HEK293 (cell line): ENCODE results near the gene ACP7.

Experiments used
- GFI1B ChIP-seq: fragments of 450-650 bp; formaldehyde crosslinking; IDR thresholded peaks from 2 replicates; pipeline ENCODE4 v1.5.1; 2016; ENCODE audit warnings: missing biosample characterization, missing genetic modification characterization
- MEIS1 ChIP-seq: sonication (generic); formaldehyde crosslinking; IDR thresholded peaks from 2 replicates; pipeline ENCODE4 v1.8.1; 2022; ENCODE audit warnings: missing genetic modification reagents, mild to moderate bottlenecking, borderline replicate concordance
- MZF1 ChIP-seq: fragments of 450-650 bp; formaldehyde crosslinking; IDR thresholded peaks from 2 replicates; pipeline ENCODE4 v1.5.1; 2017; ENCODE audit warnings: missing biosample characterization, missing genetic modification characterization, borderline replicate concordance
- SALL2 ChIP-seq: fragments of 450-650 bp; formaldehyde crosslinking; IDR thresholded peaks from 2 replicates; pipeline ENCODE4 v1.5.0; 2017; ENCODE audit warnings: missing biosample characterization, mild to moderate bottlenecking, missing genetic modification characterization, borderline replicate concordance
- SCRT2 ChIP-seq: fragments of 450-650 bp; formaldehyde crosslinking; IDR thresholded peaks from 2 replicates; pipeline ENCODE4 v1.5.1; 2016; ENCODE audit warnings: missing biosample characterization, missing genetic modification characterization
- ZBTB17 ChIP-seq: fragments of 450-650 bp; formaldehyde crosslinking; IDR thresholded peaks from 2 replicates; pipeline ENCODE4 v1.5.1; 2016; ENCODE audit warnings: missing biosample characterization, missing genetic modification characterization
- ZBTB21 ChIP-seq: fragments of 450-650 bp; formaldehyde crosslinking; IDR thresholded peaks from 2 replicates; pipeline ENCODE4 v1.5.1; 2017; ENCODE audit warnings: missing biosample characterization, missing genetic modification characterization
- ZBTB7A ChIP-seq: fragments of 450-650 bp; formaldehyde crosslinking; IDR thresholded peaks from 2 replicates; pipeline ENCODE4 v1.5.1; 2016; ENCODE audit warnings: low read depth, missing biosample characterization, missing genetic modification characterization
- ZFP37 ChIP-seq: fragments of 450-650 bp; formaldehyde crosslinking; IDR thresholded peaks from 2 replicates; pipeline ENCODE4 v1.5.1; 2016; ENCODE audit warnings: missing biosample characterization, missing genetic modification characterization
- ZNF214 ChIP-seq: fragments of 450-650 bp; formaldehyde crosslinking; IDR thresholded peaks from 2 replicates; pipeline ENCODE4 v1.5.1; 2017; ENCODE audit warnings: missing biosample characterization, mild to moderate bottlenecking, missing genetic modification characterization, borderline replicate concordance
- ZNF416 ChIP-seq: fragments of 450-650 bp; formaldehyde crosslinking; IDR thresholded peaks from 2 replicates; pipeline ENCODE4 v1.5.1; 2016; ENCODE audit warnings: missing biosample characterization, missing genetic modification characterization
- ZNF658 ChIP-seq: fragments of 450-650 bp; formaldehyde crosslinking; IDR thresholded peaks from 2 replicates; pipeline ENCODE4; 2016; ENCODE audit warnings: missing biosample characterization, missing genetic modification characterization
- ZNF776 ChIP-seq: fragments of 450-650 bp; formaldehyde crosslinking; IDR thresholded peaks from 2 replicates; pipeline ENCODE4 v1.5.0; 2017; ENCODE audit warnings: missing biosample characterization, missing genetic modification characterization, borderline replicate concordance
- TF ChIP-seq, protein P1 (sequence below): fragments of 450-650 bp; formaldehyde crosslinking; conservative IDR thresholded peaks from 2 replicates; pipeline ENCODE4 v1.5.1; 2016; ENCODE audit warnings: low read depth, missing biosample characterization, missing genetic modification characterization
- TF ChIP-seq, protein P2 (sequence below): fragments of 450-650 bp; formaldehyde crosslinking; IDR thresholded peaks from 2 replicates; pipeline ENCODE4 v1.5.1; 2016; ENCODE audit warnings: missing biosample characterization, missing genetic modification characterization
- TF ChIP-seq, protein P3 (sequence below): fragments of 450-650 bp; formaldehyde crosslinking; IDR thresholded peaks from 2 replicates; pipeline ENCODE4 v1.5.0; 2017; ENCODE audit warnings: missing biosample characterization, missing genetic modification characterization, borderline replicate concordance
- TF ChIP-seq, protein P4 (sequence below): fragments of 450-650 bp; formaldehyde crosslinking; IDR thresholded peaks from 2 replicates; pipeline ENCODE4 v1.5.1; 2016; ENCODE audit warnings: missing biosample characterization, missing genetic modification characterization

The ACP7 gene

GRCh38 chr19:39125199-39125553, 41.0 kb downstream of the ACP7 start (continued):
- TF ChIP-seq, protein P1, sequence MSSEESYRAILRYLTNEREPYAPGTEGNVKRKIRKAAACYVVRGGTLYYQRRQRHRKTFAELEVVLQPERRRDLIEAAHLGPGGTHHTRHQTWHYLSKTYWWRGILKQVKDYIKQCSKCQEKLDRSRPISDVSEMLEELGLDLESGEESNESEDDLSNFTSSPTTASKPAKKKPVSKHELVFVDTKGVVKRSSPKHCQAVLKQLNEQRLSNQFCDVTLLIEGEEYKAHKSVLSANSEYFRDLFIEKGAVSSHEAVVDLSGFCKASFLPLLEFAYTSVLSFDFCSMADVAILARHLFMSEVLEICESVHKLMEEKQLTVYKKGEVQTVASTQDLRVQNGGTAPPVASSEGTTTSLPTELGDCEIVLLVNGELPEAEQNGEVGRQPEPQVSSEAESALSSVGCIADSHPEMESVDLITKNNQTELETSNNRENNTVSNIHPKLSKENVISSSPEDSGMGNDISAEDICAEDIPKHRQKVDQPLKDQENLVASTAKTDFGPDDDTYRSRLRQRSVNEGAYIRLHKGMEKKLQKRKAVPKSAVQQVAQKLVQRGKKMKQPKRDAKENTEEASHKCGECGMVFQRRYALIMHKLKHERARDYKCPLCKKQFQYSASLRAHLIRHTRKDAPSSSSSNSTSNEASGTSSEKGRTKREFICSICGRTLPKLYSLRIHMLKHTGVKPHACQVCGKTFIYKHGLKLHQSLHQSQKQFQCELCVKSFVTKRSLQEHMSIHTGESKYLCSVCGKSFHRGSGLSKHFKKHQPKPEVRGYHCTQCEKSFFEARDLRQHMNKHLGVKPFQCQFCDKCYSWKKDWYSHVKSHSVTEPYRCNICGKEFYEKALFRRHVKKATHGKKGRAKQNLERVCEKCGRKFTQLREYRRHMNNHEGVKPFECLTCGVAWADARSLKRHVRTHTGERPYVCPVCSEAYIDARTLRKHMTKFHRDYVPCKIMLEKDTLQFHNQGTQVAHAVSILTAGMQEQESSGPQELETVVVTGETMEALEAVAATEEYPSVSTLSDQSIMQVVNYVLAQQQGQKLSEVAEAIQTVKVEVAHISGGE (tag by site-specific recombination), result 0 out of 2 replicates have a peak, but pooled peaks have one; percentile 12
- TF ChIP-seq ZNF776 (tag by site-specific recombination), result no peak
- no peak for TF ChIP-seq ZBTB17 (tag by site-specific recombination)
- TF ChIP-seq, protein P2, sequence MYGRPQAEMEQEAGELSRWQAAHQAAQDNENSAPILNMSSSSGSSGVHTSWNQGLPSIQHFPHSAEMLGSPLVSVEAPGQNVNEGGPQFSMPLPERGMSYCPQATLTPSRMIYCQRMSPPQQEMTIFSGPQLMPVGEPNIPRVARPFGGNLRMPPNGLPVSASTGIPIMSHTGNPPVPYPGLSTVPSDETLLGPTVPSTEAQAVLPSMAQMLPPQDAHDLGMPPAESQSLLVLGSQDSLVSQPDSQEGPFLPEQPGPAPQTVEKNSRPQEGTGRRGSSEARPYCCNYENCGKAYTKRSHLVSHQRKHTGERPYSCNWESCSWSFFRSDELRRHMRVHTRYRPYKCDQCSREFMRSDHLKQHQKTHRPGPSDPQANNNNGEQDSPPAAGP (tag by site-specific recombination), result no peak
- TF ChIP-seq, protein P3, sequence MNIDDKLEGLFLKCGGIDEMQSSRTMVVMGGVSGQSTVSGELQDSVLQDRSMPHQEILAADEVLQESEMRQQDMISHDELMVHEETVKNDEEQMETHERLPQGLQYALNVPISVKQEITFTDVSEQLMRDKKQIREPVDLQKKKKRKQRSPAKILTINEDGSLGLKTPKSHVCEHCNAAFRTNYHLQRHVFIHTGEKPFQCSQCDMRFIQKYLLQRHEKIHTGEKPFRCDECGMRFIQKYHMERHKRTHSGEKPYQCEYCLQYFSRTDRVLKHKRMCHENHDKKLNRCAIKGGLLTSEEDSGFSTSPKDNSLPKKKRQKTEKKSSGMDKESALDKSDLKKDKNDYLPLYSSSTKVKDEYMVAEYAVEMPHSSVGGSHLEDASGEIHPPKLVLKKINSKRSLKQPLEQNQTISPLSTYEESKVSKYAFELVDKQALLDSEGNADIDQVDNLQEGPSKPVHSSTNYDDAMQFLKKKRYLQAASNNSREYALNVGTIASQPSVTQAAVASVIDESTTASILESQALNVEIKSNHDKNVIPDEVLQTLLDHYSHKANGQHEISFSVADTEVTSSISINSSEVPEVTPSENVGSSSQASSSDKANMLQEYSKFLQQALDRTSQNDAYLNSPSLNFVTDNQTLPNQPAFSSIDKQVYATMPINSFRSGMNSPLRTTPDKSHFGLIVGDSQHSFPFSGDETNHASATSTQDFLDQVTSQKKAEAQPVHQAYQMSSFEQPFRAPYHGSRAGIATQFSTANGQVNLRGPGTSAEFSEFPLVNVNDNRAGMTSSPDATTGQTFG (tag by site-specific recombination), result 0 out of 2 replicates have a peak, but pooled peaks have one; percentile 29
- TF ChIP-seq ZBTB21, result peak; percentile 71
- no peak for TF ChIP-seq ZNF416 (tag by site-specific recombination)
- no peak for TF ChIP-seq SALL2 (tag by site-specific recombination)
- TF ChIP-seq ZNF214, result no peak
- TF ChIP-seq, protein P4, sequence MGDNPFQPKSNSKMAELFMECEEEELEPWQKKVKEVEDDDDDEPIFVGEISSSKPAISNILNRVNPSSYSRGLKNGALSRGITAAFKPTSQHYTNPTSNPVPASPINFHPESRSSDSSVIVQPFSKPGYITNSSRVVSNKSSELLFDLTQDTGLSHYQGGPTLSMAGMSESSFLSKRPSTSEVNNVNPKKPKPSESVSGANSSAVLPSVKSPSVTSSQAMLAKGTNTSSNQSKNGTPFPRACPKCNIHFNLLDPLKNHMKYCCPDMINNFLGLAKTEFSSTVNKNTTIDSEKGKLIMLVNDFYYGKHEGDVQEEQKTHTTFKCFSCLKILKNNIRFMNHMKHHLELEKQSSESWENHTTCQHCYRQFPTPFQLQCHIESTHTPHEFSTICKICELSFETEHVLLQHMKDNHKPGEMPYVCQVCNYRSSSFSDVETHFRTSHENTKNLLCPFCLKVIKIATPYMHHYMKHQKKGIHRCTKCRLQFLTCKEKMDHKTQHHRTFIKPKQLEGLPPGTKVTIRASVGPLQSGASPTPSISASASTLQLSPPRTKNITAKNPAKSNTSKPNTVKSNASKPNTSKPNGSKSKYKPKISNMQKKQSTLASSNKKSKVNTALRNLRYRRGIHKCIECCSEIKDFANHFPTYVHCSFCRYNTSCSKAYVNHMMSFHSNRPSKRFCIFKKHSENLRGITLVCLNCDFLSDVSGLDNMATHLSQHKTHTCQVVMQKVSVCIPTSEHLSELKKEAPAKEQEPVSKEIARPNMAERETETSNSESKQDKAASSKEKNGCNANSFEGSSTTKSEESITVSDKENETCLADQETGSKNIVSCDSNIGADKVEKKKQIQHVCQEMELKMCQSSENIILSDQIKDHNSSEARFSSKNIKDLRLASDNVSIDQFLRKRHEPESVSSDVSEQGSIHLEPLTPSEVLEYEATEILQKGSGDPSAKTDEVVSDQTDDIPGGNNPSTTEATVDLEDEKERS (tag by site-specific recombination), result peak; percentile 98
- TF ChIP-seq ZFP37 (tag by site-specific recombination), result 0 out of 2 replicates have a peak, but pooled peaks have one; percentile 22
- no peak for TF ChIP-seq ZNF658 (tag by site-specific recombination)
- TF ChIP-seq SCRT2, result no peak
- TF ChIP-seq ZBTB7A (tag by site-specific recombination), result no peak; the same call in 1 of the 2 replicates
- TF ChIP-seq GFI1B (tag by site-specific recombination), result 0 out of 2 replicates have a peak, but pooled peaks have one; percentile 14
- TF ChIP-seq MEIS1 (CRISPR knock-in tag), result no peak
- no peak for TF ChIP-seq MZF1 (tag by site-specific recombination)
- TF ChIP-seq, all 188 proteins: peak for 44
